ENCODE data around the gene TSEN2. TPM values are rescaled to one million over a fixed set of nuclear protein-coding genes. Genes with fewer than 3 reads are reported as not detected.

Gene TSEN2
- total and polyA plus RNA-seq, 10 of the 15 experiments (the other 5 are each of a cell fraction or from before 2014, with no cell fraction given), result 17.7 to 32.3 (median 24.3) TPM

- Histone ChIP-seq H3K4me1 (ENCODE audit: control insufficient read depth, insufficient read depth, low read length) (no peaks in the 10 kb centered on the region), H3K79me2 (ENCODE audit: control insufficient read depth, insufficient read depth, low read length) (no peaks in the 10 kb centered on the region), H3K9ac (ENCODE audit: control insufficient read depth, insufficient read depth, low read length) (no peak overlapping the region), H3K27ac (ENCODE audit: control insufficient read depth, insufficient read depth) (no peak overlapping the region), H3K4me2 (ENCODE audit: control insufficient read depth, insufficient read depth) (no peak overlapping the region), H3K36me3 (ENCODE audit: control insufficient read depth in 2 of 2, insufficient read depth in 2 of 2, low read length in 1 of 2) (no peaks in the 10 kb centered on the region), H2AFZ (ENCODE audit: control insufficient read depth, low read depth, low read length) (no peak overlapping the region), H4K20me1 (ENCODE audit: control insufficient read depth, insufficient read depth) (no peaks in the 10 kb centered on the region), H3K9me3 (replicated peaks; ENCODE audit: control insufficient read depth, insufficient read depth, low read length) (no peaks in the 10 kb centered on the region), H3K4me3 (no peak overlapping the region), H3K27me3 (replicated peaks in 1 of 2; ENCODE audit: control insufficient read depth in 2 of 2, insufficient read depth in 2 of 2, low read length in 1 of 2) (no peaks in the 10 kb centered on the region; a peak in 2 of 4 replicates)
- TF ChIP-seq HSF1 (IDR thresholded peaks at IDR 0.05; ENCODE audit: low read depth, low read length), result no peak
- no peak for TF ChIP-seq IRF4 (IDR thresholded peaks at IDR 0.05; ENCODE audit: low read depth, low read length)
- no peak for TF ChIP-seq PML (IDR thresholded peaks at IDR 0.05; ENCODE audit: low read length)
- no peak for TF ChIP-seq SREBF2 (IDR thresholded peaks at IDR 0.05; ENCODE audit: low read length)
- no peak for TF ChIP-seq IRF3 (IDR thresholded peaks at IDR 0.05)
- TF ChIP-seq ZNF207 (IDR thresholded peaks at IDR 0.05; ENCODE audit: borderline replicate concordance), result no peak
- TF ChIP-seq RUNX3 (IDR thresholded peaks at IDR 0.05; ENCODE audit: low read length), result no peak
- no peak for TF ChIP-seq REST (IDR thresholded peaks at IDR 0.05; ENCODE audit: low read depth, low read length)
- CTCF ChIA-PET, result interaction anchor here (1.6 kb wide), 1 partner anchor 27 kb away, joined by 6 read pairs; no protein-coding TSS in a partner anchor
- FAIRE-seq (no peak), ATAC-seq (no peak), DNase-seq (ENCODE audit: low read depth, low spot score) (no peak)
- intact Hi-C loops (cut with micrococcal nuclease; ENCODE audit: unreplicated experiment) (no loop called here), in situ Hi-C loops (cut with MboI) (no loop called here)
- BruUV-seq (replicated peaks), result no TSS peak
- SMC1A ChIA-PET (ENCODE audit: uncharacterized antibody, unreplicated experiment), result no interaction called here
- POLR2A ChIA-PET, result no interaction called here
- RAD21 ChIA-PET (ENCODE audit: unreplicated experiment), result no interaction called here
- WGBS (ENCODE audit: insufficient coverage, insufficient replicate concordance, low lambda C conversion rate, missing lambda C conversion rate), result 34% methylated on average over 12 of the region's 12 CpGs
These were observed 31.6 kb upstream of the TSEN2 start for GRCh38 chr3:12452361-12453330.
